GM21825 (cell line): ENCODE measurements around the gene MRPL33.

Experiments used
- ATAC-seq: cut with Tn5 transposase; IDR thresholded peaks from one replicate; pipeline ENCODE4 v1.9.1; 2021; ENCODE audit warnings: mild to moderate bottlenecking, moderate library complexity; ENCODE audit not compliant: unreplicated experiment

Gene MRPL33

DNA sequence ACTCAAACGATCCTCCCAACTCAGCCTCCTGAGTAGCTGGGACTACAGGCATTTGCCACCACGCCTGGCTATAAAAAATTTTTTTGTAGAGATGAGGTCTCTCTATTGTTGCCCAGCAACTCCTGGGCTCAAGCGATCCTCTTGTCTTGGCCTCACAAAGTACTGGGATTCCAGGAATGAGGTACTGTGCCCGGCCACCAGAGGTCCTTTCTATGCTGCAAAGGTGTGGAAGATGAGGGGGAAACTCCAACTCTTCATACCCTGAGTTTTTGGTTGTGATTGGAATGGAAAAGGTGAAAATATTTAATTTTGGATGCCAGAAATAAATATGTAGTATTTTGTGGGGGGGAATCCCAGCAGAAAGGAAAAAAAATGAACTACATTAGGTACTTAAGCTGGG is 36.0 kb downstream of the MRPL33 start:
- ATAC-seq: no peak

DNA sequence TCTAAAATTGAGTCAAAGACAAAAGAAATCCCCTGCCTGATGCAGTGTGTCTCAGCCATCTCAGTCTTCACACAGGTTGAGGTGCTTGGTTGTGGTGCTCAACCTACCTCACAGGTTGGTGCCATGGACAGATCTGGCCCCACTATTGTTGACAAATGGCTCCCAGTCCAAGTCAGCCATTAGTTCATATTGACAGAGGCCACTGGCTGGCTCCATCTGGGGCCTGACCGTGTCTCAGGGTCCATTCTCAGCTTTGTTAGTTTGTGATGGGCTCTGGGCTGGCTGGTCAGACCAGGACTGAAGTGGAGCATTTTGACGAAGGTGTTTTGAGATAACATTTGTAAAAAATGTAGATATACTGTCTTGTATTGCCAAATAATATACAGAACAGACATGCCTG is 36.9 kb downstream of the MRPL33 start:
- ATAC-seq: no peak

DNA sequence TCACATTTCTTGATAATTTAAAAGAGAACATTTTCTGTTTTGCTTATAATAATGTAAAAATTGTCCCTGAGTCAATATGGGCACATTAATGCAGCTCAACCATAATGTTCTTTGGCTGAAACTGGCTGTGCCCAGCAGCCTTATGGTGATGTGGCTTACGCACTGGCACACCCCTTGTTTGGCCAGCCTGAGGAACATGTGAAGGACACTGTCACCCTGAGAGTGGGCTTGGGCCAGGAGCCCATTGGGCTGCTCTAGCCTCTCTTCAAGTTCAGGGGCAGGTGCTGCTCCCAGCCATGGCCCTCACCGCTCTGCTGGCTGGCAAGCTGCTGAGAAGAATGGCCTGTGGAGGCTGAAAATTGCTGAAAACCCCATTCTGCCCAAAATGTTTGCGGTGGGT is 37.5 kb downstream of the MRPL33 start:
- no peak for ATAC-seq

DNA sequence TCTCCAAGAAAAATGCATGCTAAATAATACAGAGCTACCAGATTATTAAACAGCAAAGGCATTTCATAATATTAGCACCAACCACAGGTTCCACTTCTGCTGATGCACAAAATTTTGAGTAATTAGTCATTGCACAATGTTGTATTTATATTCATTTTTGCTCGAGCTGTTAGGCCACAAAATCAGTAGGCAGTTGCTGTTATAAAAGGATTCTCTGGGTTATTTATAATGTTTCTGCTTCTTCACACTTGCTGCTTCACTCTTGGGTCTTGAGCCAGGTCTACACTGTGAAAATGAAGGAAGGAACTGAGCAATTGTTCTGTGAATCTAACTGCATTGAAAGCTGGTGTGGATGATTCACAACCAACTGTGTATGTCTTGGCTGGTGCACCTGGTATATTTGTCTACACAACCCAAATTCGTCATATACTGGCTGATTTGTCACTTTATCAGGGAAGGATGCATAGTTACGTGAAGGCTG is 38.3 kb downstream of the MRPL33 start:
- ATAC-seq: no peak

DNA sequence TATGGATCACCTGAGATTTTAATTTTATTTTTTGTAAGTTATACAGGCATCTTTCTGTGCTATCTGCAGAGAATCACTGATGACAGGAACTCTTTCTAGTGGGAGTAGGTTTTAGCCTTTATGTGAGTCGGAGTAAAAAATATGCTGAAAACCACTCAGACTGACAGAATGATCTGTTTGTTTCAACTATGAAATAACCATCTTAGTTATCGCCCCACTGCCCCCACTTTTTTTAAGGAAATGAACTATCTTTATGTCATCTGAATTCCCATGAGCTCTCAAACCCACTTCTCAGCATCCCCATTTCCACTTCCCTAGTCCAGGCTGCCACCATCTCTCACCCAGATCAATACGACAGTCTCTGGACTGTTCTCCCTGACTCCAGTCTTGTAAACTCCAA is 38.9 kb downstream of the MRPL33 start:
- ATAC-seq: no peak

DNA sequence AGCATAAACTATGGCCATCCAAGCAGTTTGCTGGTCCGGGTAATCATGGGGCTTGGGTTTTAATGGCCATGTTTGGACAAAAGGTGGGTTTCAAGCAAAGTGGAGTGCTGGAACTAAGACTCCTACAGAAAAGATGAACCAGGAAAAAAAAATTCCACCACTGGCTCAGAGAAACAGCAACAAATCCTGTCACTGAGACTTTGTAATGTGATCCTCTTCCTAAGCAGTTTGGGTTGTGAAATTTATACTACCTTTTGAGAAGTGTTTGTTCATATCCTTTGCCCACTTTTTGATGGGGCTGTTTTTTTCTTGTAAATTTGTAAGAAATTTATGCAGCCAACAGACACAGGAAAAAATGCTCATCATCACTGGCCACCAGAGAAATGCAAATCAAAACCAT is 40.2 kb downstream of the MRPL33 start:
- ATAC-seq: no peak

DNA sequence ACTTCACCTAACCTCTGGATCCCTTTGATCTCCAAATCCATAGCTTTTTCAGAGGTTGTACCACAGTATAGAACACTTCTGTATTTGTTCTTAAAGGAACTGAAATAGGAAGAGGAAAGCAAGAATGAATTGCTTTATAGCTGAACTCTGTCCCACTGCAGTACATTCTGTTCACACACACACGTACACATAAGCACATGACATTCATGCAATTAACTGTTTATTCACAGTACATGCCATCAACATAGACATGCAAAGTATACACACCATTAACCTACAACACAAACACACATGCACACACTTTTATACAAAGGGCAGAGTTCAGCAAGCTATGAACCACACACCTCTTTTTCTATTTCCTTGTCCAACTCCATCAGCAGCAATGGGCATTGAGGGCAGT is 43.2 kb downstream of the MRPL33 start:
- ATAC-seq: no peak

DNA sequence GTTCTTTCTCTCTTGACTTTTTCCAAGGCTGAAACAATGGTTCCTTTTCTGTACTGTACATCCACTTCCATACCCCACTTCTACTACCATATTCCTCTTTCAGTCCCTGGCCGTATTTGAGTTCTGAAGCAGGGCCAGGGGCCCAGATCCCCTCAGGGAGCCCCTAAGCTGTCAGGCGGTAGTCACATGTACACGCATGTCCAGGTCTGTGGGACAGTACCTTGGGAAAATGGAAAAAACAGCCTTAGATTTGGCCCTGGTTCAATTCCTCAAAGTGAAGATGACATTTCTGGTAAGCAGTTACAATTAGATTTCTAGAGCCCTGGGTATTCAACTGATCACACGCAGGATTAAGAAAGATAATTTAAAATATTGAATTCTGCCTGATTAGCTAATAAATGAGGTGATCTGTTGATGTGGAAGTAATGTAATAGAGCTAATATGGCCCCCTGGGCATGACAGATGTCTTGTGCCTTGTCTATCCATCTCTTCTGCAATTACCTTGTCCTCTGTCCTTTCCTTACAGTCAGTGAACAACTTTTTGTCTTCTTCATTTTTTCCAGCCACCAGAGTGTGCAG is 44.4 kb downstream of the MRPL33 start:
- no peak for ATAC-seq

DNA sequence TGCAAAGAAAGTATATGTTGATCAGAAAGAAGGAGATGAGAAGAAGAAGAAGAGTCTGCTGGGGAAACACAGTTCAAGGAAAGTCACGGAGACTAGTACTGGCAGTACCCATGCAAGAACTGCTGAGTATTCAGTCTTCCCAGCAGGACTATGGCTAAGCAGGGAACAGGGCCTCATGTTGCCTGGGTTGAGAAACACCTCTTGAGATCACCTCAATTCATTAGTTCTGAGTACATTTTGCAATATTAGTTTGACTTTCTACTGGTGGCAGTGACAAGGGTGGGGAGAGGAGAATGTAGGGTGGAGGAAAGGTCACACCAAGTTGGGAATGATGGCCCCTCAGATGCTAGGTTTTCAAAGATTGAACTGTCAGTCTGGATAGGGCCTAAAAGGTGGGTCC is 50.5 kb downstream of the MRPL33 start:
- no peak for ATAC-seq

DNA sequence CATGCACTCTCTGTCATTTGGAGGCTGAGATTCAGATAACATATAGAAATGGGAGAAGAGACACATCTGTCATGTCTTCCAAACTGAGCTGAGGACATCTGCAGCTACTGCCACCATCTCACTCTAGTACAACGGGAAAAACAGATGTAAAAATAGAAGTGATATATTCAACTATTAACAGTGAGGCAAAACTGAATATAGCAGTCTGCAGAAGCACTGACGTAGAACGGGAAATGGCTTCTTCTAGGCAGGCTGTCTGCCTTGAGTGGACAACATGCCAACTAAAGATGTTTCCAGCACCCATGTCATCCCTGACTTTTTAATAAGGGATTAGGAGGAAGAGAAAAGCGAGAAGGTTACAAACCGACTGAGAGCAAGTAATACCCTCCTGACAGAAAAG is 51.6 kb downstream of the MRPL33 start:
- no peak for ATAC-seq

DNA sequence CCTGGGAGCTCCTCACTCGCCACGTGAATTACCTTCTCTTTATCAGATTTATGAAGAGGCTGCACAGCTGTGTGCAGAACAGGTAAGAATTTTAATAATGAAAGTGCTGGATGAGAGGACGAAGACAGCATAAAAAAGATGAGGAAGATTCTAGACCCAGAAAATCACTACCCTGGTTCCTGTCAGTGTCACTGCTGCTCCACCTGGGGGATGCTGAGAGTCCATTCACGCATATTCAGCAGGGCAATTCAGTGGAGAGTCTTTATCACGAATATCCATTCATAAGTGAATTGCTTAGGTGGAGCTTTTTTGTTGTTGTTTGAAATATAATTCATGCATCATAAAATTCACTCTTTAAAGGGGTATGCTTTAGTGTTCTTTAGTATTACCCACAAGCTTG is 52.0 kb downstream of the MRPL33 start:
- ATAC-seq: no peak

DNA sequence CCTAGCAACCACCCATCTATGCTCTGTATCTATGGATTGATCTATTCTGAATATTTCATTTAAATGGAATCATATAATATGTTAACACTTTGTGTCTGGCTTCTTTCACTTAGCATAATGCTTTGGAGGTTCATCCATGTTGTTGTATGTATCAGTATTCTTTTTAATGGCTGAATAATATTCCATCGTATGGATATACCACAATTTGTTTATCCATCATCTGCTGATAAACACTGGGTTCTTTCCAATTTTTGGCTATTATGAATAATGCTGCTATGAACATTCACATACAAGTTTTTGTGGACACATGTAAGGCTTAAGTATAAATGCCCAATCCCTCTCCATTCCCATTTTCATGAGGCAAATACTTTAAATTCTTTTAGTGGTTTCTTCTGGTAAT is 52.9 kb downstream of the MRPL33 start:
- no peak for ATAC-seq

DNA sequence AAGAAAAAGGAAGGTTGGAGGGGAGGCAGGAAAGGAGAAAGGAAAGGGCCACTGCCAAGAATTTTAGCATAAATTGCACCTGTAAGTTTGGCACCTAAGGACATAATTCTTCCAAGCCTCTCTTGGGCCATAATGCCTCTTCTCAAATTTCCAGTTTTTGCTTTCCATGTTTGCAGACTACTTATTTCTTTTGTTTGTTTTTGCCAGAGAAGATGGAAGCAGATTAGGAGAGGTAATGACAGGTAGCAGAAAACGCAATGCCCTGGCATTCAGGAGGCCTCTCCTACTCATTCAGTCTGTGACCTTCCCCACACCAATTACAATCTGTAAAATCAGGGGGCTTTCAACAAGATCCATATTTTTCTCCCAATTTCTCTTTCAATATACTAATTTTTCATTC is 56.8 kb downstream of the MRPL33 start:
- no peak for ATAC-seq
